DMS53 treated with DMSO at 0.1 percent for 48 hours (cell line): ENCODE results near the gene NUDT2.
A peak's percentile ranks its signal among the peaks of the same experiment; 100 is the strongest.

Experiments
- DNase-seq: peaks from one replicate; lab custom pipeline; 2025; ENCODE audit not compliant: unreplicated experiment; lab: John Stamatoyannopoulos, UW

Gene NUDT2

GRCh38 chr9:34370335-34370969 lies 41.1 kb downstream of the NUDT2 start:
- DNase-seq: no peak

- no peak for DNase-seq
Observed at GRCh38 chr9:34370970-34371880, 41.9 kb downstream of the NUDT2 start.

GRCh38 chr9:34371886-34372466 lies 42.6 kb downstream of the NUDT2 start:
- DNase-seq: no peak

- no peak for DNase-seq
Observed at GRCh38 chr9:34372467-34373011, 43.2 kb downstream of the NUDT2 start.

GRCh38 chr9:34373749-34374148 lies 44.4 kb downstream of the NUDT2 start:
- DNase-seq: no peak

- DNase-seq: no peak
Observed at GRCh38 chr9:34374339-34374738, 45.0 kb downstream of the NUDT2 start.

GRCh38 chr9:34374905-34375552 lies 45.7 kb downstream of the NUDT2 start:
- no peak for DNase-seq

- DNase-seq: peak; percentile 43
Observed at GRCh38 chr9:34375901-34376595, 46.7 kb downstream of the NUDT2 start.

- DNase-seq: peak; percentile 93
Observed at GRCh38 chr9:34376596-34377403, 47.4 kb downstream of the NUDT2 start, which contains the start of gene MYORG. TSS of gene MYORG (minus strand) at chr9:34376898. CDS start at chr9:34372943, 3,955 bp downstream.

GRCh38 chr9:34377404-34377746 lies 48.0 kb downstream of the NUDT2 start:
- no peak for DNase-seq

GRCh38 chr9:34378376-34379060 lies 49.1 kb downstream of the NUDT2 start:
- DNase-seq: no peak

GRCh38 chr9:34379334-34380033 lies 50.1 kb downstream of the NUDT2 start:
- DNase-seq: peak; percentile 74

- peak; percentile 31 for DNase-seq
Observed at GRCh38 chr9:34380034-34380510, 50.7 kb downstream of the NUDT2 start.

GRCh38 chr9:34380511-34381315 lies 51.3 kb downstream of the NUDT2 start:
- DNase-seq: peak; percentile 37

GRCh38 chr9:34381323-34381722 lies 52.0 kb downstream of the NUDT2 start:
- DNase-seq: no peak

- no peak for DNase-seq
Observed at GRCh38 chr9:34382054-34382453, 52.7 kb downstream of the NUDT2 start.

GRCh38 chr9:34382879-34383278 lies 53.5 kb downstream of the NUDT2 start:
- DNase-seq: no peak

- DNase-seq: no peak
Observed at GRCh38 chr9:34383904-34384303, 54.5 kb downstream of the NUDT2 start.
